Measurements from ENCODE around the gene VNN1.
"Not testable (repeated sequence)": the region's sequence is repeated elsewhere in the genome, so short reads cannot be mapped to it uniquely, and the experiment has no call there.

Gene VNN1

GRCh38 chr6:132719736-132720448 lies 6.0 kb upstream of the VNN1 start:
- no peak for DNase-seq

DNA sequence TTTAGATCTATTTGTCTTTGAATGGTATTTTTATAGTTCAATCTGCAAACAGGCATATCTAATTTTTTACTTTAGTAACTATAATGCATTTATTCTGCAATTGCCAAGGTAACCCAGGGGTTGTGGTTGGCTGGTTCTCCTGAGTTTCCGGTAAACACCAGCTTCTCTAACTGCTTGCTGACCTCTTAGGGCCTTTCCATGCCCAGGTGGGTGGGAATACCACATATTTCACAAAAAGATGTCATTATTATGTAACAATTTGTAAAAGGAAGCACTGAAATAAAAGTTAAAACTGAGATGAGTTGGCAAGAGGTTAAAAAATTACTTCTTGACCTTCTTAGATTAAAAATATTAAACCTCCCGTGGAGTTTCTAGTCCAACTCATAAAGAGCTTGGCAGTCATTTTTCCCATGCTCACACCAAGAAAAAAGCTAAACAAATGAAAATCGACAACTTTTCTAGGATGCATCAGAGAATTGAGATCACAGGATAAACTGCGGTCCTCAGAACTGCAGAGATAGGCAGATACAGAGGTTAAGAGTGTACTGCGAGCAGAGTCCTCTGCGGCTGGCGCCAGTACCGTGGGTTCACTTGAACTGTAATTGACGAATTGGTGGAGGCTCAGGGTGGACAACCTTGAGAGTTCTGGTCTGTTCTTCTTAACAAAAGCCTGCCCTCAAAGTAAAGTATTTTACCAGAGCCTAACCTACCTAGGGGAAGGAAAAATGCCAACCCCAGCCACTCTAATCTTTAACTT lies 2.2 kb upstream of the VNN1 start:
- no peak for DNase-seq

DNA sequence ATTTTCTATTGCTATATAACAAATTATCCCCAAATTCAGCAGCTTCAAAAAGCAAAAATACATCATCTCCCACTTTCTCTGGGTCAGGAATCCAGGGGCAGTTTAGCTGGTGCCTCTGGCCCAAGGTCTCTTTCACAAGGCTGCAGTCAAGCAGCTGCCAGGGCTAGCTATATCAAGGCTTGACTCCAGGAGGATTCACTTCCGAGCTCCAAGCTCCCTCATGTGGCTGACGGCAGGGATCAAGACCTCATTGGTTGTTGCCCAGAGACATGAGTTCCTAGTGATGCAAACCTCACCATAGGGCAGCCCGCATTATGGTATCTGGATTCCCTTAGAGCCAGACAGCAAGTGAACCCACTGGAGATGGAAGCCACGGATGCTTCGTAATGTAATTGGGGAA lies 1.3 kb upstream of the VNN1 start:
- DNase-seq: no peak

DNA sequence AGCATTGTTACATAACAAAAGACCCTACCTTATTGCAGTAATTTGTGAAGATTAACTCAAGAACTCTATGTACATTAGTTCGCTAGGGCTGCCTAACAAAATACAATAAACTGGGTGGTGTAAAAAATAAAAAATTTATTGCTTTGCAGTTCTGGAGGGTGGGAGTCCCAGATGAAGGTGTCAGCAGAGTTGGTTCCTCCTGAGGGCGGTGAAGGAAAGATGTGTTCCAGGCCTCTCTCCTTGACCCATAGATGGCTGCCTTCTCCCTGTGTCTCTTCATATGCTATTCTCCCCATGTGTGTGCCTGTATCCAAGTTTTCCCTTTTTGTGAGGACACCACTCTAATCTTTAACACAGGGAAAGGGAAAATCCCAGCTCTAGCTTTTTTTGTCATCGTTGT lies 305 bp upstream of the VNN1 start:
- no peak for DNase-seq

DNA sequence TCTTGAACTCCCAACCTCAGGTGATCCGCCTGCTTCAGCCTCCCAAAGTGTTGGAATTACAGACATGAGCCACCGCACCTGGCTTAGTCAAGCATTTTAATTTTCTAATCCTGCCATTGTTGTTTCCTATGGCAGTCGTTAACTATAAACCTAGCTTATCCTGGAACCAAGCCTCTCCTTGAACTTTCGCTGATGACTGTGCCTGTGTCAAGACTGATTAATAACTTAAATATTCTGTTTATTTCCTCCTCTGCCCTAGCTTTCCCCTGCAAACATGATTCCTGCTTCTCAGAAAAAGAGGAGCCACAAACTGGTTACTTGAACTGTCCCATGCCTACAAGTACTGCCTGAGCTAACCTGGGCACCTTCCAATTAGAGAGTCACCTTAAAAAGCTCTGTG lies 1.5 kb downstream of the VNN1 start:
- no peak for DNase-seq

GRCh38 chr6:132708771-132709170 lies 5.1 kb downstream of the VNN1 start:
- no peak for DNase-seq

- no peak for DNase-seq
These were observed 5.9 kb downstream of the VNN1 start for GRCh38 chr6:132708002-132708401.

DNA sequence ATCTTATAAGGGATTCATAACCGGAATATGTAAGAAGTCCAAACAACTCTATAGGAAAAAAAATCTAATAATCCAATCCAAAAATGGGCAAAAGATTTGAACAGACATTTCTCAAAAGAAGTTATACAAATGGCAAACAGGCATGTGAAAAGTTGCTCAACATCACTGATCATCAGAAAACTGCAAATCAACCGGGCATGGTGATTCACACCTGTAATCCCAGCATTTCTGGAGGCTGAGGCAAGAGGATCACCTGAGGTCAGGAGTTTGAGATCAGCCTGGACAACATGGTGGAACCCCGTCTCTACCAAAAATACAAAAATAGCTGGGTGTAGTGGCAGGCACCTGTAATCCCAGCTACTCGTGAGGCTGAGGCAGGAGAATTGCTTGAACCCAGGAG lies 7.1 kb downstream of the VNN1 start:
- not testable (repeated sequence) for DNase-seq

- DNase-seq: no peak
These were observed 9.9 kb downstream of the VNN1 start for GRCh38 chr6:132703936-132704335.

GRCh38 chr6:132698608-132699007 lies 15.2 kb downstream of the VNN1 start:
- no peak for DNase-seq

- DNase-seq: no peak
These were observed 18.1 kb downstream of the VNN1 start for GRCh38 chr6:132695773-132696172.

- DNase-seq: no peak
These were observed 20.4 kb downstream of the VNN1 start for GRCh38 chr6:132693478-132693877.

DNA sequence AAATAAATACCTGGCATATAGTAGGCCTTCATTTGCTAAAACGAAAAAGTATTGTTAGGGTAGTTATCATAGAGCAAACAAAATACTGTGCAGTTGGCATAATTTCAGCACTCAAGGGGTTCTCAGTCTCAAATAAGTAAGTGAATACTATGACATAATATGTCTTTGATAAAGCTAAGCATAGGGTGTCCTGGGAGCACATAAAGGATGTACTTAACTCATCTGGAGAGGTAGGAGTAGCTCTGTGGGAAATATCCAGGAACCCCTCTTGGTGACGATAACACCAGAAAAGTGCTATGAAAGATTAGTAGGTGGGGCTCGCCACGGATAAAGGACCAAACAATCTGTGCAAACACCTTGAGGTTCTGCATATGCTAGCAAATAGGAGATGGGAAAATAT lies 23.2 kb downstream of the VNN1 start:
- no peak for DNase-seq

DNA sequence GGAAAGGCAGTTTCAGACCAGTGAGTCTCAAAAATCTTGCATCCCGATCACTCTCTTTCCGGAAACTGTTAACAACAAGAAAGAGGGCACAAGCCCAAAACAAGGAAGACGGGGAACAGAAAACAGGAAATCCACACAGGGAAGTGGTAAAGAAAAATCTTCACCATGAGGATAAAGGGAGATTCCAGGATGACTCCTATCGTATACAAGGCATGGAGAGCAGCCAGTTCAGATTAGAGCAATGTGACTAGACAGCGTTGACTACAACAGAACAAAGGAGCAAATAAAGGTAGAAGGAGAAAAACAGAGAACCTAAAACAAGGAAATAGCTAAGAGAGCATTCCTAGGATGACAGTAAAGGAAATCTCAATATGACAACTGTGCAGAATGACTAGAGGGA lies 26.5 kb downstream of the VNN1 start:
- no peak for DNase-seq

GRCh38 chr6:132686531-132686930 lies 27.3 kb downstream of the VNN1 start:
- DNase-seq: no peak

GRCh38 chr6:132685009-132685408 lies 28.8 kb downstream of the VNN1 start:
- no peak for DNase-seq

- DNase-seq: no peak
These were observed 29.6 kb downstream of the VNN1 start for GRCh38 chr6:132684272-132684671.

DNA sequence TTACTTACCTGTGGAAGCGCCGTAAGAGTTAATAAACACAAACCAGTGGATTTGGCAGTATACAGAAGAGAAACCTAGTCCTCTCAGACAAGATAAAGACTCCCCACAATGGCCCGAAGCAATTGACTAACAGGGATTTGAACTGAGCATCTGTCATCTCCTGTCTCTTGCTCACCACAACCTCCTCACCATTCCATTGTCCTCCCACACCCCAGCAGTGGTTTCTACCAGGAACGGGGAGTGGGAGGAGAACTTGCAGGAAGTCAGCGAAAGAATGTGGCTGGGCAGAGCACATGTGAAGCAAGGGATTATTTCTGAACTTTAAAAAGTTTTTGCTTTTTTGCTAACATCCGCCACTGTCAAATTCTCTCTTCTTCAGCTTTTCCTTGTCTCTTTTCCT lies 30.3 kb downstream of the VNN1 start:
- no peak for DNase-seq

GRCh38 chr6:132679094-132679493 lies 34.8 kb downstream of the VNN1 start:
- DNase-seq: not testable (repeated sequence)

DNA sequence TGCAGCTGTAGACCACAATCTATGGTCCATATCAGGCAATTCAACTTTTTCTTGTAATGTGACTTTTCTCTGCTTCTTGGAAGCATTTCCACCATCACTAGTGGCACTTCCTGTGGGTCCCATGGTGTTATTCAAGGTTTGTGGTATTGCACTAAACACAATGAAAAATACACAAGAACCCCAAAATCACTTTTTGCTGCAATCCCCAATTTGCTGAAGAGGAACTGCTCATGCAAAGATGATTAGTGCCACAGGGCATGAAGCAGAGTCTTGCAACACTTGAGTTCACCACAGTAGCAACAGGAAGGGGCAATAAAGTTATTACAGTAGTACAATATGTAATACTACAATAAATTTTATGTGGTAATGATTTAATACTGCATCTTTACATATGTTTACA lies 38.1 kb downstream of the VNN1 start:
- no peak for DNase-seq

- DNase-seq: no peak
These were observed 38.9 kb downstream of the VNN1 start for GRCh38 chr6:132675002-132675401.

DNA sequence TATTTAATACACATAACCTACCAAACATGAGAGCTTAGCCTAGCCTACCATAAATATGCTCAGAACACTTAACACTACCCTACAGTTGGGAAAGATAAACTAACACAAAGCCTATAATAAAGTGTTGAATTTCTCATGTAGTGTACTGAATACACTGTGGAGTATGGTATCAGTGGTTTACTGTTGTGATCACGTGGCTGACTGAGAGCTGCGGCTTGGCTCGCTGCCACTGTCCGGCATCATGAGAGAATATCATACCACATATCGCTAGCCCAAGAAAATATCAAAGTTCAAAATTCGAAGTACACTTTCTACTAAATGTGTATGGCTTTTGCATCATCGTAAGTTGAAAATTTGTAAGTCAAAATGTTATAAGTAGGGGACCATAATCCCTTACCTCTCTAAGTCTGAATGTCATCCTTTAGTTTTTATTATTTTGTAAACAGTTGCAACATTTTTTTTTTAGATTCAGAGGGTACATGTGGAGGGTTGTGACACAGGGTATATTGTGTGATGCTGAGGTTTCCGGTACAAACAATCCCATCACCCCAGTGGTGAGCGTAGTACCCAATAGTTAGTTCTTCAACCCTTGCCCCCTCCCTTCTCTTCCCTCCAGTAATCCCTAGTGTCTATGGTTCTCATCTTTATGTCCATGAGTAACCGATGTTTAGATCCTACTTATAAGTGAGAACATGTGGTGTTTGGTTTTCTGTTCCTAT lies 40.3 kb downstream of the VNN1 start:
- DNase-seq: no peak

DNA sequence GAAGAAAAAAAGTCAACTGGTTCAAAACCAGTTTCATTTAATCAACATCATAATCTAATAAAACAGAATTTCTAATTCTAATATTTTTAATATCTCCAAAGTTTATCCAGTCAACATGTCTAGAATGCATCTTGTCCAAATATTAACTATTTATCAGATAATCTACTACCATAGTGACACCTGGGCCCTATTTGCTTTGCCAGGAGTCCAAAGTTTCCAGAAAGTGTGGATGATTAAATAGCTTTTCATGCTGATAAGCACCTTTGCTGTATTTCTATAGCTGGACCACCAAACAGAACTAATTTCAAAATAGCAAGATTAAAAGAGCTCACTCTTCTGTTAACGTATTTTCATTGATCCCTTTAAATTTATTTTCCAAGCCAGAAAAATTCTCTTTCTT lies 42.6 kb downstream of the VNN1 start:
- DNase-seq: no peak

DNA sequence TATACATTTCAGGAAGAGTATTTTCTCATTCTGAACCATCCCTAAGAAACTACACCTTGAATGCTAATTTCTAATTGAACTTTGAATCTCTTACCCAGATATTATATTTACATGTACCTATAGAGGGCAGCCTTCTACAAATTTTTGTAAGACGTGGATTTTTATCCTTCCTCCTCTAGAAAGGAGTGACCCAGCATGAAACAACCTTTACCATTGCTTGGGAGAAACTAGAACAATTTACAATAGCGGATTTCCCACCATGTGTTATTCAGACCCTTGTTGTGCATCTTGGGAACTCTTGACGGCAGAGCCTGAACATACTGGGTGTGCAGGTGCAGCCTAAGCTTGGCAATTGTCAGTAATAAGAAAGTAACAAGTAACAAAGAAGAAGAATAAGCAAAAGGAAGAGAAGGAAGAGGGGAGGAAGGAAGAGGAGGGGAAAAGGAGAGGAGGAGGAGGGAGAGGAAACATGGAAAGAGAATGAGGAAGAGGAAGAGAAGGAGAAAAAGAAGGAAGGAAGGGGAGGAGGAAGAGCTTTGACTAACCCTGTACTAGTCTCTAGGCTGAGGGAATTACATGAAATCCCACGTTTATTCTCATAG lies 44.1 kb downstream of the VNN1 start:
- DNase-seq: no peak
